Glomerular visceral epithelial cell (primary cell): Measurements from ENCODE around the gene NCLN.
"Not testable (repeated sequence)": the region's sequence is repeated elsewhere in the genome, so short reads cannot be mapped to it uniquely, and the experiment has no call there.

Experiments used
- DNase-seq: peaks from one replicate; pipeline ENCODE4 v3.0.0-alpha.2; 2016; ENCODE audit errors: extremely low spot score

NCLN gene

GRCh38 chr19:3185461-3186159 lies at the start of gene NCLN:
NCLN (plus strand) TSS chr19:3185930; CDS start chr19:3186031, 101 bp downstream.
- peak; percentile 92 for DNase-seq

- no peak for DNase-seq
Observed at GRCh38 chr19:3135961-3136683, 49.6 kb upstream of the NCLN start, which contains the start of gene GNA15. GNA15 (plus strand) TSS chr19:3136033; CDS start chr19:3136451, 418 bp downstream.

GRCh38 chr19:3136684-3137055 lies 49.1 kb upstream of the NCLN start:
- DNase-seq: no peak

DNA sequence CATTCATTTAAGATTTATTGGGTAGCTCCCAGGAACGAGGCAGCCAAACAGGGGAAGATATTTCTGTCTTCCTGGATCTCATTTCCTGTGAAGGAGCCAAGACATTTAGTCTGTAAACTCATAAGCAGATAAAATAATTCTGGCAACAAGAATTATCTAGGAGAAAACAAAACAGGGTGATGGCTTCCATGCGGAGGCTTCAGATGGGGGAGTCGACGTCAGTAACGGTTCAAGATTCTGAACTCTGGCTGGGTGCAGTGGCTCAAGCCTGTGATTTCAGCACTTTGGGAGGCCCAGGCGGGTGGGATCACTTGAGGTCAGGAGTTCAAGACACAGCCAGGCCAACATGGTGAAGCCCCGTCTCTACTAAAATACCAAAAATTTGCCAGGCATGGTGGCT lies 48.6 kb upstream of the NCLN start:
- no peak for DNase-seq

- DNase-seq: no peak
Observed at GRCh38 chr19:3138268-3138667, 47.5 kb upstream of the NCLN start.

DNA sequence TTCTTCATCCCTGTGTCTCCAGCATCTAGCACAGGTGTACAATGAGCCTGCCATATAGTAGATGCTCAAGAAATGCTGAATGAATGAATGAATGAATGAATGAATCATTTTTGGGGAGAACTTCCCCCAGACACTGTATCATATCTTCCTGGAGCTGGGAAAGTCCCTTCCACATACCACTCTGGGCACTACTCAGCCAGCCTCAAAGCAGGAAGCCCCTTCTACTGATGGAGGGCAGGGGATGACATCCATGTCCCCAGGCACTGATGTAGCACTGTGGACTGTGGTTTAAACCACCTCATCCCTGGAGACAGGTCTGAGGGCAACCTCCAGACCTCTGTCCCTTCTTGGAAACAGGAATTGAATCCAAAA lies 45.1 kb upstream of the NCLN start:
- no peak for DNase-seq

DNA sequence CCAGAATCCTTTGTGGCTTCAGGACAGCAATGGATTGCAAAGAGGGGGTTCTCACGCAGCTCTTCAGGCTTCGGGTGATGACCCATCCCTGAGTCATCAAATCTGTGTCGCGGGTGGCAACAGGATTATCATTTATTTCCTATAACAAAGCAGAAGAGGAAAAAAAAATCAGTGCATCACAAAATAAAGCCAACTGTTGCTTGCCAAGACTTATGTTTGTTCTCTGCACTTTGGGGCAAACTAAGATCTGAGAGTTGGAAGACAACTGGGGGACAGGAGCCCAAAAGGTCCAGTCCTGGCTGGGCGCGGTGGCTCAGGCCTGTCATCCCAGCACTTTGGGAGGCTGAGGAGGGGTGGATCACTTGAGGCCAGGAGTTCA lies 43.4 kb upstream of the NCLN start:
- DNase-seq: peak; percentile 65

DNA sequence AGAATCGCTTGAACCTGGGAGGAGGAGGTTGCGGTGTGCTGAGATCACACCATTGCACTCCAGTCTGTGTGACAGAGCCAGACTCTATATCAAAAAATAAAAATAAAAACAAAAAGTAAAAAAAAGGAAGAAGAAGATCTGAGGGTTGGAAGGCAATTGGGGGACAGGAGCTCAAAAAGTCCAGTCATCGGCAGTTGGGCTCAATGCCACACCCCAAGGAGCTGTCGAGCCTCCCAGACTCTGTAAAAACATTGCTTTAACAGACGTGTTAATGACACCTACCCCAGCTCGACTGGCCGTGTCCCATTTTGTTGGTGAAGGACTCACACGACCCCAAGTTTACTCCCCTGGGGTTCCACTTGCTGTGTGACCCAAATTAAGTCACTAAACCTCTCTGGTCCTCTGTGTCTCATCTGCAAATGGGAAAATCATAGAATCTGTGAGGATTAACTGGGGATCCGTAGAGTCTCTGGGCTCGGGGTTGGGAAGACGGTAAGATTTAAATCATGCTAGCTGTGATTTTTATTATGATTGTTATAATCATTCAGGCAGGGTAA lies 42.9 kb upstream of the NCLN start:
- no peak for DNase-seq

DNA sequence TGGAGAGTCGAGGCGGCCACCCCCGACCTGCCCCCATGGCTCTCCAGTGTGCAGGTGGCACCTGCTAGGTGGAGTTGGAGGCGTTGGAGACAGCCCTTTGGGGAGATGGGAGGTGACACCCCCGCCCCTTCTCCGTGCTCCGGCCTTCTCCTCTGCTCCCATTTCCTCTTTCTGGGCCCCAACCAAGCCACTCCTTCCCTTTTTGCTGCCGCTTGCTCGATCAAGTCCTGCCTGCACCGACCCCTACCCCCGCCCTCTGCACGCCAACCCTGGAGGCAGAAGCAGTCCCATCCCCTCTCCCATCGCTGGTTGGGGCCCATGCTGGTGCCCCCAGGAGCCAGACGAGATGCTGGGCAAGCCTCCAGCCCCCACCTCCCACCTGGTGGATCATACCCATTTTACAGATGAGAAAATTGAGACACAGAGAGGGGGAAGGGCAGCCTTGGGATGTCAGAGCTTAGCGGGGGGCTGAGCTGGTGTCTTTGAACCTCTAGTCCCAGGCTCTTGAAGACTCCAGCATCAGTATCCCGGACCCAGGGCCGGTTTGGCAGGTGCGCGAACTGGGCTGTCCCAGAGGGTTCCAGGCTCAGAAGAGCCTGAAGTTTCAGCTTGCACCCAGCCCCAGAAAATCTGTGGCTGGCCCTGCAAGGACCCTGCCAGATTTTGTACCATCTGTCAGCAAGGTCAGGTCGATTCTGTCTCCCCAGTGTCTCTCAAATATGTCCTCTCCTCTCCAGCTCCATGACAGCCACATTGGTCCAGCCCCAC lies 39.6 kb upstream of the NCLN start:
- DNase-seq: no peak

GRCh38 chr19:3146677-3147100 lies 39.0 kb upstream of the NCLN start:
- DNase-seq: no peak

DNA sequence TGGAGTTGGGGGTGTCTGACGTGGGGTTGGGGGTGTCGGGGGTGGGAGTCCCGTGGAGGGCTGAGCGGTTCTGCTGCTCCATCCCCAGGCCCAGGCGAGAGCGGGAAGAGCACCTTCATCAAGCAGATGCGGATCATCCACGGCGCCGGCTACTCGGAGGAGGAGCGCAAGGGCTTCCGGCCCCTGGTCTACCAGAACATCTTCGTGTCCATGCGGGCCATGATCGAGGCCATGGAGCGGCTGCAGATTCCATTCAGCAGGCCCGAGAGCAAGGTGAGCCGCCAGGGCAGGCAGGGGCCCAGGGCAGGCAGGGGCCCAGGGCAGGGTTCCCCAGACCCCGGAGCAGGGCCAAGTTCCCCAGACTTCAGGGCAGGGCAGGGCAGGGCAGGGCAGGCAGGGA lies 37.2 kb upstream of the NCLN start:
- no peak for DNase-seq

DNA sequence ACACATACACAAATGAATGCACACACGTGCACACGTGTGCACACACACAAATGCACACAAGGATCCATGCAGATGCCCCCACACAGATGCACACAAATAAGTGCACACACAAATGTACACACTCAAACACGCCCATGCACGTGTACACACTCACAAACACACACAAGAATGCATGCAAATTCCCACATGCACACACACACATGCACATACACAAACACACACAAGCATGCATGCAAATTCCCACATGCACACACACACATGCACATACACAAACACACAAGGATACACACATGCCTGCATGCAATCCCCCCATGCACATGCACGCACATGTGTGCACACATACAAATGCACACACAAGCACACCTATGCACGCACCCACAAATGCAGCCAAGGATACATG lies 36.6 kb upstream of the NCLN start:
- no peak for DNase-seq

GRCh38 chr19:3149526-3150505 lies 35.9 kb upstream of the NCLN start:
- DNase-seq: no peak

- no peak for DNase-seq
Observed at GRCh38 chr19:3150739-3151329, 34.9 kb upstream of the NCLN start.

- no peak for DNase-seq
Observed at GRCh38 chr19:3151563-3152418, 33.9 kb upstream of the NCLN start.

- no peak for DNase-seq
Observed at GRCh38 chr19:3152419-3152780, 33.3 kb upstream of the NCLN start.

DNA sequence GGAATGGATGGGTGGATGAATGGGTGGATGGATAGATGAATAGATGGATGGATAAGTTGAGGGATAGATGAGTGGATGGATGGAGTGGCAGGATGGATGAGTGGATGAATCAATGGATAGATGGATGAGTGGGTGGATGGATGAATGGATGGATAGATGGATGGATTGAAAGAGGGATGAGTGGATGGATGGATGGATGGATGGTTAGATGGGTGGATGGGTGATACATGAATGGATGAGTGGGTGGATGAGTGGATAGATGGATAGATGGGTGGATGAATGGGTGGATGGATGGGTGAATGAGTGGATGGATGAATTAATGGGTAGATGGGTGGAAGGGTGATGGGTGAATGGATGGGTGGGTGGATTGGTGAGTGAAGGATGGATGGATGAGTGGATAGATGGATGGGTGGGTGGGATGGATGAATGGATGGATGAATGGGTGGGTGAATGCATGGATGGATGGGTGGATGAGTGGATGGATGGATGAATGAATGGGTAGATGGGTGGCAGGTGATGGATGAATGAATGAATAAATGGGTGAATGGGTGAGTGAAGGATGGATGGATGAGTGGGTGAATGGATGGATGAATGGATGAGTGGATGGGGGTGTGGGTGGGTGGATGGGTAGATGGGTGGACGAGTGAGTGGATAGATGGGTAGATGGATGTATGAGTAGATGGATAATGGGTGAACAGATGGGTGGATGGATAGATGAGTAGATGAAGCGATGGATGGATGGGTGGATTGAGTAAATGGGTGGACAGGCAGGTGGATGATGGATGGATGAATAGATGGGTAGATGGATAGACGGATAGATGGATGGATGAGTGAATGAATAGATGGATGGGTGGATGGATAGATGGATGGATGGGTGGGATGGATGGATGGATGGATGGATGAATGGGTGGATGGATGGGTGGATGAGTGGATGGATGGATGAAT lies 32.2 kb upstream of the NCLN start:
- DNase-seq: no peak

- not testable (repeated sequence) for DNase-seq
Observed at GRCh38 chr19:3154447-3154846, 31.3 kb upstream of the NCLN start.
